ENCODE data around the gene TP53I11. TPM values are rescaled to one million over a fixed set of nuclear protein-coding genes. Genes with fewer than 3 reads are reported as not detected.

The TP53I11 gene
- total and polyA plus RNA-seq, 2 experiments from 2014 or later, result 23.5 to 43.9 TPM

GRCh38 chr11:44927174-44927661 lies 23.5 kb downstream of the TP53I11 start:
- no peaks in the 10 kb centered on the region for H3F3A ChIP-seq (replicated peaks; ENCODE audit: low read depth)
- no peaks in the 10 kb centered on the region for H3K9me3 Mint-ChIP-seq
- no peaks in the 10 kb centered on the region for H3K27me3 ChIP-seq (ENCODE audit: insufficient read depth)
- H3K36me3 ChIP-seq (ENCODE audit: insufficient read depth), result no peaks in the 10 kb centered on the region
- no peaks in the 10 kb centered on the region for H4K20me1 ChIP-seq (replicated peaks; ENCODE audit: insufficient read depth)
- H3K27ac Mint-ChIP-seq, result no peak overlapping the region
- peak; percentile 70 for ATAC-seq
- H3K27me3 Mint-ChIP-seq (ENCODE audit: insufficient read depth, low read depth, poor library complexity), result peaks cover 30% of the 10 kb centered on the region
- no peaks in the 10 kb centered on the region for H3K79me2 ChIP-seq (replicated peaks; ENCODE audit: insufficient read depth)
- peaks cover 38% of the 10 kb centered on the region for H3K4me1 Mint-ChIP-seq
- no peak overlapping the region for H3K4me2 ChIP-seq
- no peak overlapping the region for H3K4me3 ChIP-seq
- H2AFZ ChIP-seq, result no peak overlapping the region
- peaks cover 16% of the 10 kb centered on the region for H3K4me1 ChIP-seq (ENCODE audit: insufficient read depth)
- TF ChIP-seq, protein P1, sequence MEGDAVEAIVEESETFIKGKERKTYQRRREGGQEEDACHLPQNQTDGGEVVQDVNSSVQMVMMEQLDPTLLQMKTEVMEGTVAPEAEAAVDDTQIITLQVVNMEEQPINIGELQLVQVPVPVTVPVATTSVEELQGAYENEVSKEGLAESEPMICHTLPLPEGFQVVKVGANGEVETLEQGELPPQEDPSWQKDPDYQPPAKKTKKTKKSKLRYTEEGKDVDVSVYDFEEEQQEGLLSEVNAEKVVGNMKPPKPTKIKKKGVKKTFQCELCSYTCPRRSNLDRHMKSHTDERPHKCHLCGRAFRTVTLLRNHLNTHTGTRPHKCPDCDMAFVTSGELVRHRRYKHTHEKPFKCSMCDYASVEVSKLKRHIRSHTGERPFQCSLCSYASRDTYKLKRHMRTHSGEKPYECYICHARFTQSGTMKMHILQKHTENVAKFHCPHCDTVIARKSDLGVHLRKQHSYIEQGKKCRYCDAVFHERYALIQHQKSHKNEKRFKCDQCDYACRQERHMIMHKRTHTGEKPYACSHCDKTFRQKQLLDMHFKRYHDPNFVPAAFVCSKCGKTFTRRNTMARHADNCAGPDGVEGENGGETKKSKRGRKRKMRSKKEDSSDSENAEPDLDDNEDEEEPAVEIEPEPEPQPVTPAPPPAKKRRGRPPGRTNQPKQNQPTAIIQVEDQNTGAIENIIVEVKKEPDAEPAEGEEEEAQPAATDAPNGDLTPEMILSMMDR (conservative IDR thresholded peaks at IDR 0.05; ENCODE audit: low read depth in 2 of 2), result peak; percentile 91 to 97
- no peak for TF ChIP-seq STAT1 (IDR thresholded peaks at IDR 0.05; ENCODE audit: unreplicated experiment)
- H3K9me2 ChIP-seq (ENCODE audit: insufficient read depth), result no peaks in the 10 kb centered on the region
- peaks cover 9% of the 10 kb centered on the region; the same call in 1 of the 3 replicates for H3K36me3 Mint-ChIP-seq (ENCODE audit: low read depth)
- H3K4me3 Mint-ChIP-seq, result no peak overlapping the region
- H3K27ac ChIP-seq (ENCODE audit: low read depth), result no peak overlapping the region
- DNase-seq (ENCODE audit: low spot score), result peak; percentile 96

GRCh38 chr11:44926036-44926435 lies 24.6 kb downstream of the TP53I11 start:
- Histone ChIP-seq H3K27ac (ENCODE audit: low read depth) (no peak overlapping the region), H3K4me2 (no peak overlapping the region), H3K4me3 (no peak overlapping the region), H3K4me1 (ENCODE audit: insufficient read depth) (peaks cover 9% of the 10 kb centered on the region), H3F3A (replicated peaks; ENCODE audit: low read depth) (no peaks in the 10 kb centered on the region), H3K36me3 (ENCODE audit: insufficient read depth) (no peaks in the 10 kb centered on the region), H3K9me2 (ENCODE audit: insufficient read depth) (no peaks in the 10 kb centered on the region), H2AFZ (no peak overlapping the region), H3K27me3 (ENCODE audit: insufficient read depth) (no peaks in the 10 kb centered on the region), H4K20me1 (replicated peaks; ENCODE audit: insufficient read depth) (no peaks in the 10 kb centered on the region), H3K79me2 (replicated peaks; ENCODE audit: insufficient read depth) (no peaks in the 10 kb centered on the region)
- no peak for DNase-seq (ENCODE audit: low spot score)
- Mint-ChIP-seq H3K4me3 (no peak overlapping the region), H3K27ac (no peak overlapping the region), H3K36me3 (ENCODE audit: low read depth) (peaks cover 9% of the 10 kb centered on the region; the same call in 1 of the 3 replicates), H3K9me3 (no peaks in the 10 kb centered on the region), H3K4me1 (peaks cover 31% of the 10 kb centered on the region), H3K27me3 (ENCODE audit: insufficient read depth, low read depth, poor library complexity) (peaks cover 26% of the 10 kb centered on the region)
- ATAC-seq, result no peak
- TF ChIP-seq ZNF331 (CRISPR knock-in tag; IDR thresholded peaks at IDR 0.05; ENCODE audit: low read depth) (no peak), CREB1 (CRISPR knock-in tag; IDR thresholded peaks at IDR 0.05; ENCODE audit: low read depth) (no peak), ETS1 (IDR thresholded peaks at IDR 0.05) (no peak), NANOG (IDR thresholded peaks at IDR 0.05; ENCODE audit: borderline replicate concordance) (no peak), ZNF114 (CRISPR knock-in tag; IDR thresholded peaks at IDR 0.05) (no peak), POLR2AphosphoS5 (IDR thresholded peaks at IDR 0.05; ENCODE audit: low read depth) (no peak), EZH2phosphoT487 (IDR thresholded peaks at IDR 0.05; ENCODE audit: unreplicated experiment) (no peak), JUNB (IDR thresholded peaks at IDR 0.05; ENCODE audit: unreplicated experiment) (no peak)
- TF ChIP-seq, protein P2, sequence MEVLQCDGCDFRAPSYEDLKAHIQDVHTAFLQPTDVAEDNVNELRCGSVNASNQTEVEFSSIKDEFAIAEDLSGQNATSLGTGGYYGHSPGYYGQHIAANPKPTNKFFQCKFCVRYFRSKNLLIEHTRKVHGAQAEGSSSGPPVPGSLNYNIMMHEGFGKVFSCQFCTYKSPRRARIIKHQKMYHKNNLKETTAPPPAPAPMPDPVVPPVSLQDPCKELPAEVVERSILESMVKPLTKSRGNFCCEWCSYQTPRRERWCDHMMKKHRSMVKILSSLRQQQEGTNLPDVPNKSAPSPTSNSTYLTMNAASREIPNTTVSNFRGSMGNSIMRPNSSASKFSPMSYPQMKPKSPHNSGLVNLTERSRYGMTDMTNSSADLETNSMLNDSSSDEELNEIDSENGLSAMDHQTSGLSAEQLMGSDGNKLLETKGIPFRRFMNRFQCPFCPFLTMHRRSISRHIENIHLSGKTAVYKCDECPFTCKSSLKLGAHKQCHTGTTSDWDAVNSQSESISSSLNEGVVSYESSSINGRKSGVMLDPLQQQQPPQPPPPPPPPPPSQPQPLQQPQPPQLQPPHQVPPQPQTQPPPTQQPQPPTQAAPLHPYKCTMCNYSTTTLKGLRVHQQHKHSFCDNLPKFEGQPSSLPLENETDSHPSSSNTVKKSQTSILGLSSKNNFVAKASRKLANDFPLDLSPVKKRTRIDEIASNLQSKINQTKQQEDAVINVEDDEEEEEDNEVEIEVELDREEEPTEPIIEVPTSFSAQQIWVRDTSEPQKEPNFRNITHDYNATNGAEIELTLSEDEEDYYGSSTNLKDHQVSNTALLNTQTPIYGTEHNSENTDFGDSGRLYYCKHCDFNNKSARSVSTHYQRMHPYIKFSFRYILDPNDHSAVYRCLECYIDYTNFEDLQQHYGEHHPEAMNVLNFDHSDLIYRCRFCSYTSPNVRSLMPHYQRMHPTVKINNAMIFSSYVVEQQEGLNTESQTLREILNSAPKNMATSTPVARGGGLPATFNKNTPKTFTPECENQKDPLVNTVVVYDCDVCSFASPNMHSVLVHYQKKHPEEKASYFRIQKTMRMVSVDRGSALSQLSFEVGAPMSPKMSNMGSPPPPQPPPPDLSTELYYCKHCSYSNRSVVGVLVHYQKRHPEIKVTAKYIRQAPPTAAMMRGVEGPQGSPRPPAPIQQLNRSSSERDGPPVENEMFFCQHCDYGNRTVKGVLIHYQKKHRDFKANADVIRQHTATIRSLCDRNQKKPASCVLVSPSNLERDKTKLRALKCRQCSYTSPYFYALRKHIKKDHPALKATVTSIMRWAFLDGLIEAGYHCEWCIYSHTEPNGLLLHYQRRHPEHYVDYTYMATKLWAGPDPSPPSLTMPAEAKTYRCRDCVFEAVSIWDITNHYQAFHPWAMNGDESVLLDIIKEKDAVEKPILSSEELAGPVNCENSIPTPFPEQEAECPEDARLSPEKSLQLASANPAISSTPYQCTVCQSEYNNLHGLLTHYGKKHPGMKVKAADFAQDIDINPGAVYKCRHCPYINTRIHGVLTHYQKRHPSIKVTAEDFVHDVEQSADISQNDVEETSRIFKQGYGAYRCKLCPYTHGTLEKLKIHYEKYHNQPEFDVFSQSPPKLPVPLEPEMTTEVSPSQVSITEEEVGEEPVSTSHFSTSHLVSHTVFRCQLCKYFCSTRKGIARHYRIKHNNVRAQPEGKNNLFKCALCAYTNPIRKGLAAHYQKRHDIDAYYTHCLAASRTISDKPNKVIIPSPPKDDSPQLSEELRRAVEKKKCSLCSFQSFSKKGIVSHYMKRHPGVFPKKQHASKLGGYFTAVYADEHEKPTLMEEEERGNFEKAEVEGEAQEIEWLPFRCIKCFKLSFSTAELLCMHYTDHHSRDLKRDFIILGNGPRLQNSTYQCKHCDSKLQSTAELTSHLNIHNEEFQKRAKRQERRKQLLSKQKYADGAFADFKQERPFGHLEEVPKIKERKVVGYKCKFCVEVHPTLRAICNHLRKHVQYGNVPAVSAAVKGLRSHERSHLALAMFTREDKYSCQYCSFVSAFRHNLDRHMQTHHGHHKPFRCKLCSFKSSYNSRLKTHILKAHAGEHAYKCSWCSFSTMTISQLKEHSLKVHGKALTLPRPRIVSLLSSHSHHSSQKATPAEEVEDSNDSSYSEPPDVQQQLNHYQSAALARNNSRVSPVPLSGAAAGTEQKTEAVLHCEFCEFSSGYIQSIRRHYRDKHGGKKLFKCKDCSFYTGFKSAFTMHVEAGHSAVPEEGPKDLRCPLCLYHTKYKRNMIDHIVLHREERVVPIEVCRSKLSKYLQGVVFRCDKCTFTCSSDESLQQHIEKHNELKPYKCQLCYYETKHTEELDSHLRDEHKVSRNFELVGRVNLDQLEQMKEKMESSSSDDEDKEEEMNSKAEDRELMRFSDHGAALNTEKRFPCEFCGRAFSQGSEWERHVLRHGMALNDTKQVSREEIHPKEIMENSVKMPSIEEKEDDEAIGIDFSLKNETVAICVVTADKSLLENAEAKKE (CRISPR knock-in tag; IDR thresholded peaks at IDR 0.05), result no peak

Data from GM23338 (cell line).